ENCODE measurements around the gene HK1. TPM values are rescaled to one million over a fixed set of nuclear protein-coding genes. Genes with fewer than 3 reads are reported as not detected.

Gene HK1
- total RNA-seq, 2 donors from 2014 or later, result 15.8 to 17.1 TPM

DNA sequence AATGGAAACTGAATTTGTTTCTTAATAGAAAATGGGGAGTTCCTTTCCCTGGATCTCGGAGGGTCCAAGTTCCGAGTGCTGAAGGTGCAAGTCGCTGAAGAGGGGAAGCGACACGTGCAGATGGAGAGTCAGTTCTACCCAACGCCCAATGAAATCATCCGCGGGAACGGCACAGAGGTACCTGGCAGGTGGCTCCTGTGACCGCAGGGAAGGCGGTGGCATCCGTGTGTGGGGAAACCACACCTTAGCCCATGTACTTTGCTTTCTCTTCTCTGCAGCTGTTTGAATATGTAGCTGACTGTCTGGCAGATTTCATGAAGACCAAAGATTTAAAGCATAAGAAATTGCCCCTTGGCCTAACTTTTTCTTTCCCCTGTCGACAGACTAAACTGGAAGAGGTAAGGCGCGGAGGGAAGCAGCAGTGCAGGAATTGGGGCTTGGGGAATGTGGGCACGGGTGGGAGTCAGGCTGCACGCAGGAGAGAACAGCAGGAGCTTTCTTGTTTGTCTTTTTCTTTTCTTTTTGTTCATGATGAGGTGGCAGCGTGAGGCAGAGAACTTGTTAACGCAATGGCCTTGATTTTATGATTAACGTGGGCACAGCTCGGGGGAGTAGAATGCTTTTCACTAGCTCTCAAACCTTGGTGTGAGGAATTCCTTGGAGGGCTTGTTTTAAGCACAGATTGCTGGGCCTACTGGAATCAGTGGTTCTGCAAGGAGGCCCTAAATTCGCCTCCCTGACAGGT is 45.4 kb upstream of the HK1 start:
- intact Hi-C loops (cut with DNase I), result loop anchor here (10.0 kb wide), 1 partner anchor 272 kb away; no protein-coding TSS in a partner anchor
- H3K9me3 ChIP-seq, result no peaks in the 10 kb centered on the region
- H3K36me3 ChIP-seq (replicated peaks in 1 of 2; ENCODE audit: insufficient read depth in 1 of 2, low read depth in 2 of 2), result no peaks in the 10 kb centered on the region
- WGBS, 2 donors, result 79 to 84% methylated on average over 21 to 22 of the region's 22 CpGs
- ATAC-seq (no peak), DNase-seq (no peak)
- no peak overlapping the region for H3K4me3 ChIP-seq
- H3K27ac ChIP-seq, result no peak overlapping the region
- no peaks in the 10 kb centered on the region for H3K27me3 ChIP-seq
- TF ChIP-seq POLR2A (IDR thresholded peaks at IDR 0.05), result no peak
- TF ChIP-seq, protein P1, sequence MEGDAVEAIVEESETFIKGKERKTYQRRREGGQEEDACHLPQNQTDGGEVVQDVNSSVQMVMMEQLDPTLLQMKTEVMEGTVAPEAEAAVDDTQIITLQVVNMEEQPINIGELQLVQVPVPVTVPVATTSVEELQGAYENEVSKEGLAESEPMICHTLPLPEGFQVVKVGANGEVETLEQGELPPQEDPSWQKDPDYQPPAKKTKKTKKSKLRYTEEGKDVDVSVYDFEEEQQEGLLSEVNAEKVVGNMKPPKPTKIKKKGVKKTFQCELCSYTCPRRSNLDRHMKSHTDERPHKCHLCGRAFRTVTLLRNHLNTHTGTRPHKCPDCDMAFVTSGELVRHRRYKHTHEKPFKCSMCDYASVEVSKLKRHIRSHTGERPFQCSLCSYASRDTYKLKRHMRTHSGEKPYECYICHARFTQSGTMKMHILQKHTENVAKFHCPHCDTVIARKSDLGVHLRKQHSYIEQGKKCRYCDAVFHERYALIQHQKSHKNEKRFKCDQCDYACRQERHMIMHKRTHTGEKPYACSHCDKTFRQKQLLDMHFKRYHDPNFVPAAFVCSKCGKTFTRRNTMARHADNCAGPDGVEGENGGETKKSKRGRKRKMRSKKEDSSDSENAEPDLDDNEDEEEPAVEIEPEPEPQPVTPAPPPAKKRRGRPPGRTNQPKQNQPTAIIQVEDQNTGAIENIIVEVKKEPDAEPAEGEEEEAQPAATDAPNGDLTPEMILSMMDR (IDR thresholded peaks at IDR 0.05), result no peak
- H3K4me1 ChIP-seq, result no peaks in the 10 kb centered on the region

DNA sequence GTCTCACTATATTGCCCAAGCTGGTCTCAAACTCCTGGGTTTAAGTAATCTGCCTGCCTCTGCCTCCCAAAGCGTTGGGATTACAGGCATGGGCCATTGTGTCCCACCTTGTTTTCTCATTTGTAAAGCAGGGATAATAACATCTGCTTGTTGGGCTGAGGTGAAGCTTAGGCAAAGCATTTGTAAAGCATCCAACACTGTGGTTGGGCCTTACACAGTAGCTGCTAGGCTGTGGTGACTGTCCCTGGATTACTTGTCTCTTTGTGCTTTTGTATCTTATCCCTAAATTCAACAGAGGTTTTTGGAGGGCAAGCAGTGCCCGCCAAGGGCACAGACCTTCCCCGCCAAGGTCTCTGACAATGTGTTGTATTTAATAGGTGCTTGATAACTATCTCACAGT is 43.8 kb upstream of the HK1 start:
- ATAC-seq, result no peak
- Histone ChIP-seq H3K27me3 (no peaks in the 10 kb centered on the region), H3K9me3 (no peaks in the 10 kb centered on the region), H3K27ac (no peak overlapping the region), H3K4me1 (no peaks in the 10 kb centered on the region), H3K4me3 (no peak overlapping the region), H3K36me3 (replicated peaks in 1 of 2; ENCODE audit: insufficient read depth in 1 of 2, low read depth in 2 of 2) (no peaks in the 10 kb centered on the region)
- no peak for DNase-seq
- intact Hi-C loops (cut with DNase I), result loop anchor here (2.0 to 10.0 kb wide), 2 partner anchors 160 to 270 kb away; no protein-coding TSS in a partner anchor
- 84 to 85% methylated on average over 3 of the region's 3 CpGs for WGBS, 2 donors
- TF ChIP-seq POLR2A (IDR thresholded peaks at IDR 0.05), result no peak
- TF ChIP-seq, protein P1 (IDR thresholded peaks at IDR 0.05), result no peak

DNA sequence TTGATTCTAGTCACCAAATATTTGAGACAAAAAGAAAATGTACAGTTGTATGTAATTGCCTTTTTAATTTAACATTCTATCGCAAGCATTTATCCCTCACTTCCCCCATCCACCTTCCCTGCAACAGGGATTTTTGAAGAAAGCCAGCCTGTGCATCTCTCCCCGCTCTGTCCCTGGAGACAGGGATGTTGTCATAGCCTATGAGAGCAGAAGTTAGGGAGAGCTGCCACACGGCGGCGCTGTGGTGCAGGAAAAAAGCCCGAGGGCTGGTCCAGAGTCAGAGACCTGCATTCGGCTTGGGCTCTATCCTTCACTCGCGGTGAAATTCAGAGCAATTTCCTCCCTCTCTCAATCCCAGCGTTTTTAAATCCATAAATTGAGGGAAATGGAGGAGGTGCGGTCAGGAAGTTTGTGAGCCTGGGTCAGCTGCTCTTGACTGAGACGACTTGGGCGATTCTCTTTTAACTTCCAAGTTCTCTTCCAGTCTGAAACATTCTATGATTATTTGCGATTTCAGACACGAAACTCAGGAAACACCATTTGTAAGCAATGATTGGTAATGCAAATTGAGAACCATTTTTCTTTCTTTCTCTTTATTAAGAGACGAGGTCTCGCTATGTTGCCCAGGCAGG is 40.7 kb upstream of the HK1 start:
- Histone ChIP-seq H3K9me3 (no peaks in the 10 kb centered on the region), H3K36me3 (replicated peaks in 1 of 2; ENCODE audit: insufficient read depth in 1 of 2, low read depth in 2 of 2) (no peaks in the 10 kb centered on the region), H3K4me1 (no peaks in the 10 kb centered on the region), H3K27me3 (no peaks in the 10 kb centered on the region), H3K27ac (no peak overlapping the region), H3K4me3 (no peak overlapping the region)
- intact Hi-C loops (cut with DNase I), result loop anchor here (10.0 kb wide), 1 partner anchor 267 kb away; no protein-coding TSS in a partner anchor
- ATAC-seq, result peak; percentile 96
- TF ChIP-seq POLR2A (IDR thresholded peaks at IDR 0.05), result no peak
- TF ChIP-seq, protein P1 (IDR thresholded peaks at IDR 0.05), result peak; percentile 68 to 95 (median 90)
- WGBS, 2 donors, result 27 to 30% methylated on average over 17 of the region's 17 CpGs
- peak; percentile 82 to 89 (median 86) for DNase-seq

DNA sequence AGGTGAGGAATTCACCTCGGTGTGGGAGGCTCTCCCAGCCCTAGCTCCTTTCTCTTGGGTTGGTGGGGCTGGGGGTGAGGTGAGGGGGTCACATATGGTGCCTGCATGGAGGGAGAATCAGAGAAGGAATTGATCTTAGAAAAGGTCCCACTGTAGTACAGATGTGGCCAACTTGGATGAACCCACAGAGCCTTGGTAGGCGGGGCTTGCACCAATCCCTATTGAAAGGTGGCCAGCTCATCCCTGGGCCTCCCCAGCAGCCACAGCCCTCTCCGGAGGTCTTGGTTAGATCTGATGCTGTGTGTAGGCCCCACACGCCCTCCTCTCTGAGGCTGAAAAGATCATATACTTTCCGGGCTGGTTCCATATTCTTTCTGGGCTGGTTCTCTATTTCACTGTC is 39.2 kb upstream of the HK1 start:
- no peak for ATAC-seq
- 58 to 65% methylated on average over 5 of the region's 5 CpGs for WGBS, 2 donors

More for the DNA sequence above, 39.2 kb upstream of the HK1 start:
- TF ChIP-seq, protein P1 (IDR thresholded peaks at IDR 0.05), result no peak
- no peak for TF ChIP-seq POLR2A (IDR thresholded peaks at IDR 0.05)
- H3K36me3 ChIP-seq (replicated peaks in 1 of 2; ENCODE audit: insufficient read depth in 1 of 2, low read depth in 2 of 2), result no peaks in the 10 kb centered on the region
- H3K4me3 ChIP-seq, result no peak overlapping the region
- intact Hi-C loops (cut with DNase I), result loop anchor here (10.0 kb wide), 1 partner anchor 266 kb away; no protein-coding TSS in a partner anchor
- H3K9me3 ChIP-seq, result no peaks in the 10 kb centered on the region
- DNase-seq, result no peak
- H3K27ac ChIP-seq, result no peak overlapping the region
- no peaks in the 10 kb centered on the region for H3K4me1 ChIP-seq
- no peaks in the 10 kb centered on the region for H3K27me3 ChIP-seq
